HepG2 (cell line): Measurements from ENCODE around the gene TMEM219. TPM values are rescaled to one million over a fixed set of nuclear protein-coding genes. Genes with fewer than 3 reads are reported as not detected.
A peak's percentile ranks its signal among the peaks of the same experiment; 100 is the strongest.

Source experiments
- ARID2 ChIP-seq: sonication (generic); formaldehyde crosslinking; IDR thresholded peaks from 2 replicates; pipeline ENCODE4 v1.8.1; 2022; ENCODE audit warnings: mild to moderate bottlenecking, missing genetic modification reagents, borderline replicate concordance
- ARNT ChIP-seq: fragments of 450-650 bp; IDR thresholded peaks from 2 replicates; pipeline ENCODE4 v1.6.1; 2017
- CEBPG ChIP-seq: IDR thresholded peaks from 2 replicates; pipeline ENCODE4 v1.6.1; 2016
- NPAS2 ChIP-seq: sonication (generic); formaldehyde crosslinking; IDR thresholded peaks from 2 replicates; pipeline ENCODE4 v1.8.0; 2022; ENCODE audit warnings: mild to moderate bottlenecking, missing genetic modification reagents, borderline replicate concordance
- NR2C2 ChIP-seq: sonication (generic); formaldehyde crosslinking; IDR thresholded peaks from 2 replicates; pipeline ENCODE4 v1.4.0; 2020; ENCODE audit warnings: missing genetic modification reagents, mild to moderate bottlenecking, moderate library complexity, borderline replicate concordance
- RCOR2 ChIP-seq: IDR thresholded peaks from 2 replicates; pipeline ENCODE4 v1.6.1; 2016; ENCODE audit warnings: missing biosample characterization, missing genetic modification reagents
- RXRB ChIP-seq: IDR thresholded peaks from 2 replicates; pipeline ENCODE4 v1.6.1; 2016; ENCODE audit warnings: borderline replicate concordance, missing genetic modification reagents, missing compliant biosample characterization
- SIX1 ChIP-seq: sonication (generic); formaldehyde crosslinking; IDR thresholded peaks from 2 replicates; pipeline ENCODE4 v1.4.0; 2020; ENCODE audit warnings: missing genetic modification reagents, borderline replicate concordance
- SRSF4 ChIP-seq: fragments of 200-400 bp; formaldehyde crosslinking; IDR thresholded peaks from one replicate; pipeline ENCODE4 v1.6.1; 2018; ENCODE audit warnings: mild to moderate bottlenecking, low read depth, low read length, moderate library complexity; ENCODE audit not compliant: poor library complexity, severe bottlenecking
- TERF1 ChIP-seq: sonication (generic); formaldehyde crosslinking; IDR thresholded peaks from 2 replicates; pipeline ENCODE4 v1.8.0; 2022; ENCODE audit warnings: mild to moderate bottlenecking, missing genetic modification reagents, moderate library complexity
- USF2 ChIP-seq, 2 experiments: sonication (generic) in 1 of 2; formaldehyde crosslinking in 1 of 2; IDR thresholded peaks; 2 replicates each; pipeline versions ENCODE4 v1.5.1 to v1.6.1; 2011 to 2020; ENCODE audit warnings: borderline replicate concordance in 1 of 2, low read depth in 1 of 2, low read length in 1 of 2, mild to moderate bottlenecking in 1 of 2, missing genetic modification reagents in 1 of 2, moderate library complexity in 1 of 2
- ZC3H4 ChIP-seq: sonication (generic); formaldehyde crosslinking; IDR thresholded peaks from 2 replicates; pipeline ENCODE4 v1.4.0; 2020; ENCODE audit warnings: missing genetic modification reagents, borderline replicate concordance
- ZFYVE20 ChIP-seq: sonication (generic); formaldehyde crosslinking; IDR thresholded peaks from 2 replicates; pipeline ENCODE4 v1.8.0; 2023; ENCODE audit warnings: low read depth, mild to moderate bottlenecking, moderate library complexity, missing genetic modification reagents, borderline replicate concordance
- ZNF235 ChIP-seq: sonication (generic); formaldehyde crosslinking; IDR thresholded peaks from 2 replicates; pipeline ENCODE4 v1.8.1; 2023; ENCODE audit warnings: mild to moderate bottlenecking, missing genetic modification reagents, borderline replicate concordance
- ZNF451 ChIP-seq: sonication (generic); formaldehyde crosslinking; IDR thresholded peaks from 2 replicates; pipeline ENCODE4 v1.5.0; 2020; ENCODE audit warnings: mild to moderate bottlenecking, missing genetic modification reagents
- ZNF512B ChIP-seq: sonication (generic); formaldehyde crosslinking; IDR thresholded peaks from 2 replicates; pipeline ENCODE4 v1.5.1; 2020; ENCODE audit warnings: missing genetic modification reagents, mild to moderate bottlenecking, borderline replicate concordance
- ZNF570 ChIP-seq: sonication (generic); formaldehyde crosslinking; IDR thresholded peaks from 2 replicates; pipeline ENCODE4 v1.4.0; 2020; ENCODE audit warnings: mild to moderate bottlenecking, missing genetic modification reagents, borderline replicate concordance
- ZNF580 ChIP-seq: IDR thresholded peaks from 2 replicates; pipeline ENCODE4 v1.6.1; 2016; ENCODE audit warnings: low read depth, borderline replicate concordance
- ZNF737 ChIP-seq: sonication (generic); formaldehyde crosslinking; IDR thresholded peaks from 2 replicates; pipeline ENCODE4 v1.5.0; 2020; ENCODE audit warnings: missing genetic modification reagents, mild to moderate bottlenecking, borderline replicate concordance
- ZNF768 ChIP-seq: sonication (generic); formaldehyde crosslinking; IDR thresholded peaks from 2 replicates; pipeline ENCODE4 v1.4.0; 2020; ENCODE audit warnings: missing genetic modification reagents
- ZNF788 ChIP-seq: sonication (generic); formaldehyde crosslinking; IDR thresholded peaks from 2 replicates; pipeline ENCODE4 v1.5.0; 2020; ENCODE audit warnings: mild to moderate bottlenecking, missing genetic modification reagents, borderline replicate concordance
- polyA plus RNA-seq, 8 experiments: library from polyadenylated mRNA; depleted of rRNA in 3 of 8; stranded (reverse) in 7 of 8; unstranded in 1 of 8; fragments of >200 nt; fragmentation: Illumina TruSeq in 4 of 8; extraction: Trizol in 4 of 8; gene quantifications; 2 replicates each; pipeline versions ENCODE4 v1.2.1 to v1.2.3, GENCODE V29; 2011 to 2016; ENCODE audit warnings: low read depth in 4 of 8, missing spikeins in 1 of 8, mixed read lengths in 1 of 8; ENCODE audit not compliant: insufficient read depth in 1 of 8
- total RNA-seq, 5 experiments: library from RNA; depleted of rRNA; stranded (reverse); fragments of >200 nt; fragmentation: Illumina TruSeq; extraction: Trizol; gene quantifications; 2 replicates each; pipeline ENCODE4 v1.2.3, GENCODE V29; 2016; ENCODE audit warnings: low read depth in 1 of 5

The TMEM219 gene
- total and polyA plus RNA-seq, 2 of the 13 experiments (the other 11 are each of a cell fraction or from before 2014, with no cell fraction given), result 105 to 115 TPM

GRCh38 chr16:29961479-29962343 lies at the start of gene TMEM219 (continued):
- no peak for TF ChIP-seq ZNF737 (CRISPR knock-in tag)
- no peak for TF ChIP-seq ZNF235 (CRISPR knock-in tag)
- no peak for TF ChIP-seq ZNF512B (CRISPR knock-in tag)
- no peak for TF ChIP-seq TERF1 (CRISPR knock-in tag)
- no peak; the same call in 1 of the 2 replicates for TF ChIP-seq NR2C2 (CRISPR knock-in tag)
- peak; percentile 83 for TF ChIP-seq ZNF451 (CRISPR knock-in tag)
- no peak for TF ChIP-seq NPAS2 (CRISPR knock-in tag)
- no peak for TF ChIP-seq ARNT
- TF ChIP-seq CEBPG (CRISPR knock-in tag), result peak; percentile 8
- TF ChIP-seq ZNF788 (CRISPR knock-in tag), result peak; percentile 62
- TF ChIP-seq ZFYVE20, result no peak
- no peak; the same call in 1 of the 2 replicates for TF ChIP-seq ZNF580
- peak; percentile 33; the same call in 1 of the 2 replicates for TF ChIP-seq RXRB (CRISPR knock-in tag)
- TF ChIP-seq ZNF570 (CRISPR knock-in tag), result no peak
- peak; percentile 82; the same call in 1 of the 2 replicates for TF ChIP-seq ARID2
- no peak for TF ChIP-seq SRSF4
- no peak for TF ChIP-seq SIX1
- TF ChIP-seq RCOR2 (CRISPR knock-in tag), result no peak
- no peak for TF ChIP-seq USF2 (IDR thresholded peaks at IDR 0.05; ENCODE audit: low read depth, low read length)
- TF ChIP-seq USF2 (CRISPR knock-in tag; IDR thresholded peaks at IDR 0.05; ENCODE audit: borderline replicate concordance), result no peak; the same call in 1 of the 2 replicates
- no peak for TF ChIP-seq ZC3H4
- peak; percentile 36; the same call in 1 of the 2 replicates for TF ChIP-seq ZNF768
